Omental fat pad (tissue), 4 donors: ENCODE measurements around the gene ZBTB18. TPM values are rescaled to one million over a fixed set of nuclear protein-coding genes. Genes with fewer than 3 reads are reported as not detected.
"Not testable (repeated sequence)": the region's sequence is repeated elsewhere in the genome, so short reads cannot be mapped to it uniquely, and the experiment has no call there.

Experiments used
- ATAC-seq: fragments of 150-250 bp; one replicate; pipeline ENCODE4 v1.9.1; 2016; ENCODE audit warnings: mild to moderate bottlenecking, moderate library complexity; ENCODE audit not compliant: low FRiP score
- DNase-seq: peaks from one replicate; pipeline ENCODE4 v3.0.0-alpha.2; 2019; ENCODE audit warnings: low spot score
- CTCF ChIP-seq, 3 donors: fragments of 450-650 bp; IDR thresholded peaks; one replicate each; pipeline ENCODE4 v1.5.1; 2016 to 2017; ENCODE audit warnings: antibody characterized with exemption in 3 of 3, mild to moderate bottlenecking in 3 of 3, moderate library complexity in 2 of 3
- total RNA-seq, 4 donors: library from RNA; depleted of rRNA; stranded (reverse); fragments of >200 nt; gene quantifications; one replicate each; pipeline ENCODE4 v1.1.0, GENCODE V29; 2016

The ZBTB18 gene
- total RNA-seq, 4 donors from 2014 or later: 7.0 to 24.7 (median 10.6) TPM

DNA sequence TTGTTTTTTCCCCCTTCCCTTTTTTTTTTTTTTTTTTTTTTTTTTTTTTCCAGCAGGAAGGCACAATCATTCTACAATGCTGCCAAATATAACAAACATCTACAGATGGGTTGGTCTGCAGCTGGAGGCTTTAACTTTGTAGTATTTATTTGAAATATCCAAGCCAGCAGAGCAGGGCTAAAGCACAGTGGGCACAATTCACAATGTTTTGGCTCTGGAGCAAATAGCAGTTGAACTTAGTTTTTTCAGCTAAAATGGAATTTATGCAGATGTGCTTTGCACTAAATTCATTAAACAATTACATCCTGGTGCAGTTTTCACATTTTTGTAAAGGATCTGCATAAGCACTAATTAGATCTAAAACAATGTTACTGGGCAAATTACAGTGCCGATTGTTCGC, 39.8 kb upstream of the ZBTB18 start:
- TF ChIP-seq CTCF (IDR thresholded peaks at IDR 0.05): no peak
- ATAC-seq (no peak), DNase-seq (no peak)

DNA sequence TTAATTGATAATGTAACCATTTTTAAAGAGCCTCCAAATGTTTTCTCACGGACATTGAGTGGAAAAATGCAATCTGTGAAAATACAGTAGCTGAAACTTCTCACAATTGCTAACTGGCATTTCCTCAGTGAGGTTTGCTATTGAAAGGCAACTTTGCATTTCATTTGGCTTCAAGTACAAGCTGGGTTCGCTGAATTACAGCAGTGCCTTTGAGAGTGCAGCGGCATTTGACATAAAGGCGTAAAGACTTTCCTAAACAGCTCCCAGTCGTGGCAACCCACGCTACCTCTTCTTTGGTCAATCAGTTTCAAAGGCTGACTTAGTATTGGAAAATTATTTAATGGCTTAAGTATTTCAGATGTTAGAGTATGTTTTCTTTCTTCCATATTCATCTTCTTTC, 39.3 kb upstream of the ZBTB18 start:
- no peak for DNase-seq
- TF ChIP-seq CTCF (IDR thresholded peaks at IDR 0.05): no peak
- no peak for ATAC-seq

DNA sequence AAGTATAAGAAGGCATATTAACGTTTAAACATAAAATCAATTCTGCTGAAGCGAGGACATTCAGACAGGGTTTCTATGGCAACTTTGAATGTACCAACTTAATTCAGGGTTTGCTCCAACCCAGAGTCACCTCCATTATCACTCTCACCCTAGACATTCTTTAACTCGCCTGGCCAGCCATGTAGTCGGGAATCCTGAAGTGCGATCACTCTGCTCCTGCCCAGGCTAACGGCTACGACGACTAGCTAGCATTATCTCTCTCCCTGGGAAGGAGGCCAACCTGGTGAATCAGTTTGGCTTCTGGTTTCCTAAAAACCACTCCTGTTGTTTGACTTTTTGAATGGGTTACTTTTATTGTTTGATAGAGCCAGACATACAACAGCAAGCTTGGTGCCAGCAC, 38.9 kb upstream of the ZBTB18 start:
- DNase-seq (no peak), ATAC-seq (peak; percentile 24)
- no peak for TF ChIP-seq CTCF (IDR thresholded peaks at IDR 0.05)

- no peak for TF ChIP-seq CTCF (IDR thresholded peaks at IDR 0.05)
- ATAC-seq (no peak), DNase-seq (no peak)
Observed at GRCh38 chr1:244013100-244013499, 38.0 kb upstream of the ZBTB18 start.

GRCh38 chr1:244014862-244015261, 36.2 kb upstream of the ZBTB18 start:
- not testable (repeated sequence) for ATAC-seq, DNase-seq

GRCh38 chr1:244019982-244020485, 31.0 kb upstream of the ZBTB18 start:
- TF ChIP-seq CTCF (IDR thresholded peaks at IDR 0.05): no peak
- DNase-seq (no peak), ATAC-seq (no peak)

GRCh38 chr1:244021427-244021826, 29.7 kb upstream of the ZBTB18 start:
- no peak for DNase-seq
- no peak for TF ChIP-seq CTCF (IDR thresholded peaks at IDR 0.05)
- no peak for ATAC-seq

DNA sequence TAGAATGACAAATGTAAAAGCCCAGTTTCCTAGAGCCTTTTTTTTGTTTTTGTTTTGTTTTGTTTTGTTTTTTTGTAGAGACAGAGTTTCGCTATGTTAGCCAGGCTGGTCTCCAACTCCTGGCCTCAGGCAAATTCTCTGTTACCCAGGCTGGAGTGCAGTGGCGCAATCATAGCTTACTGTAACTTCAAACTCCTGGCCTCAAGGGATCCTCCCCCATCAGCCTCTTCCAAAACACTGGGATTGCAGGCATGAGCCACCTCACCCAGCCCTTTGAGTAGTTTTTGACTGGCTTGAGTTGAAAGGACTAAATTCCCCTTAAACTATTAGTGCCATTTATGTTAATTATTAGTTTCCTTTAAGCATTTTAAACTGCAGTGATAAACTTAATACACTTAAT, 28.8 kb upstream of the ZBTB18 start:
- DNase-seq (no peak), ATAC-seq (no peak)
- no peak for TF ChIP-seq CTCF (IDR thresholded peaks at IDR 0.05)
